GM18873 (cell line): ENCODE data around the gene CD34.
"Not testable (repeated sequence)": the region's sequence is repeated elsewhere in the genome, so short reads cannot be mapped to it uniquely, and the experiment has no call there.

ENCODE experiments used
- ATAC-seq: cut with Tn5 transposase; IDR thresholded peaks from one replicate; pipeline ENCODE4 v1.9.1; 2021; ENCODE audit warnings: mild to moderate bottlenecking, moderate library complexity, moderate number of reproducible peaks; ENCODE audit not compliant: unreplicated experiment, low FRiP score

The CD34 gene

GRCh38 chr1:207933205-207933800 is 22.4 kb upstream of the CD34 start:
- no peak for ATAC-seq

GRCh38 chr1:207926984-207927383 is 16.1 kb upstream of the CD34 start:
- no peak for ATAC-seq

- not testable (repeated sequence) for ATAC-seq
Measured at GRCh38 chr1:207925969-207926368, 15.0 kb upstream of the CD34 start.

- ATAC-seq: no peak
Measured at GRCh38 chr1:207925210-207925609, 14.3 kb upstream of the CD34 start.

GRCh38 chr1:207923561-207923960 is 12.6 kb upstream of the CD34 start:
- no peak for ATAC-seq

GRCh38 chr1:207923121-207923520 is 12.2 kb upstream of the CD34 start:
- no peak for ATAC-seq

GRCh38 chr1:207922554-207922953 is 11.6 kb upstream of the CD34 start:
- ATAC-seq: no peak

GRCh38 chr1:207921321-207921720 is 10.4 kb upstream of the CD34 start:
- ATAC-seq: no peak

GRCh38 chr1:207920444-207921021 is 9.6 kb upstream of the CD34 start:
- ATAC-seq: no peak

- ATAC-seq: no peak
Measured at GRCh38 chr1:207919523-207920170, 8.7 kb upstream of the CD34 start.

- ATAC-seq: no peak
Measured at GRCh38 chr1:207918581-207918980, 7.7 kb upstream of the CD34 start.

- no peak for ATAC-seq
Measured at GRCh38 chr1:207918011-207918410, 7.1 kb upstream of the CD34 start.

GRCh38 chr1:207917080-207917479 is 6.2 kb upstream of the CD34 start:
- ATAC-seq: no peak

- no peak for ATAC-seq
Measured at GRCh38 chr1:207913951-207914350, 3.0 kb upstream of the CD34 start.

- no peak for ATAC-seq
Measured at GRCh38 chr1:207911856-207912760, 1.2 kb upstream of the CD34 start.

GRCh38 chr1:207909687-207910086 is 1.2 kb downstream of the CD34 start:
- no peak for ATAC-seq

- ATAC-seq: no peak
Measured at GRCh38 chr1:207908107-207908734, 2.7 kb downstream of the CD34 start.

- no peak for ATAC-seq
Measured at GRCh38 chr1:207904391-207904790, 6.5 kb downstream of the CD34 start.

- ATAC-seq: no peak
Measured at GRCh38 chr1:207903767-207904166, 7.2 kb downstream of the CD34 start.

- no peak for ATAC-seq
Measured at GRCh38 chr1:207903053-207903452, 7.9 kb downstream of the CD34 start.

- ATAC-seq: no peak
Measured at GRCh38 chr1:207902566-207902965, 8.4 kb downstream of the CD34 start.
